Kidney (tissue), 14 donors: ENCODE measurements around the gene TYRP1. TPM values are rescaled to one million over a fixed set of nuclear protein-coding genes. Genes with fewer than 3 reads are reported as not detected.

ENCODE experiments used
- DNase-seq, 5 donors: peaks; one replicate each; pipeline ENCODE4 v3.0.0-alpha.2; 2013 to 2020
- FAIRE-seq: peaks from 2 replicates; lab custom pipeline; 2012; peaks lifted over from hg19 to GRCh38; lab: Jason Lieb, UNC
- H3K27ac ChIP-seq, 2 donors: one replicate each; pipeline ENCODE4 v1.7.0; 2013; ENCODE audit warnings: low read depth in 2 of 2, low read length in 2 of 2, inconsistent platforms in 1 of 2
- H3K27me3 ChIP-seq: one replicate; pipeline ENCODE4 v1.7.1; 2013; ENCODE audit warnings: low read length, inconsistent platforms; ENCODE audit not compliant: control insufficient read depth, insufficient read depth
- H3K36me3 ChIP-seq, 3 donors: one replicate each; pipeline versions ENCODE4 v1.7.0 to v1.7.1; 2013; ENCODE audit warnings: low read length in 3 of 3, control low read depth in 1 of 3, inconsistent platforms in 1 of 3; ENCODE audit not compliant: insufficient read depth in 3 of 3, control insufficient read depth in 2 of 3
- H3K4me1 ChIP-seq, 3 donors: one replicate each; pipeline versions ENCODE4 v1.7.0 to v1.7.1; 2013; ENCODE audit warnings: low read length in 3 of 3, inconsistent platforms in 1 of 3, low read depth in 1 of 3; ENCODE audit not compliant: control insufficient read depth in 2 of 3, insufficient read depth in 2 of 3
- H3K4me3 ChIP-seq, 3 donors: one replicate each; pipeline versions ENCODE4 v1.7.0 to v1.8.1; 2013; ENCODE audit warnings: low read length in 3 of 3, control low read depth in 1 of 3, inconsistent platforms in 1 of 3
- H3K9ac ChIP-seq, 3 donors: one replicate each; pipeline versions ENCODE4 v1.7.0 to v1.7.1; 2013; ENCODE audit warnings: low read length in 3 of 3, control low read depth in 1 of 3, inconsistent platforms in 1 of 3
- H3K9me3 ChIP-seq, 3 donors: one replicate each; pipeline versions ENCODE4 v1.7.0 to v1.7.1; 2013; ENCODE audit warnings: low read length in 3 of 3, control low read depth in 1 of 3, inconsistent platforms in 1 of 3; ENCODE audit not compliant: control insufficient read depth in 2 of 3, insufficient read depth in 1 of 3
- intact Hi-C: fragments of 100-400 bp; cut with DNase I; formaldehyde crosslinking; loops from one replicate; pipeline ENCODE4 v1.11.1; 2022
- polyA plus RNA-seq: library from polyadenylated mRNA; stranded (reverse); fragments of 350-450 nt; fragmentation: Illumina TruSeq; extraction: RNeasy Lipid Tissue Mini Kit (QIAGEN cat#74804); gene quantifications from one replicate; pipeline ENCODE4 v1.2.3, GENCODE V29; 2014; ENCODE audit warnings: low read depth, low replicate concordance; ENCODE audit not compliant: insufficient read depth
- total RNA-seq: library from RNA; stranded (reverse); fragmentation: NEBNext Ultra II Directional; extraction: Animal tissue kit (Norgen Biotek cat#: 25700); gene quantifications from one replicate; pipeline ENCODE4 v1.2.1, GENCODE V29; 2021
- TF ChIP-seq, protein P1 (sequence below): IDR thresholded peaks from 3 replicates; pipeline ENCODE4 v1.5.1; 2012; ENCODE audit warnings: mild to moderate bottlenecking, moderate library complexity, borderline replicate concordance; ENCODE audit not compliant: insufficient read depth; ENCODE audit errors: extremely low read depth
- donor health status: control.
- donor health status: control.
- donor health status: control.
- donor health status: control.
- donor health status: control.
- donor health status: DM: yes; HTN: yes; CAD: no.
- donor health status: Normal renal cell carcinoma (clear cell type).

TYRP1 gene
- total and polyA plus RNA-seq, 2 donors from 2014 or later: 0.41 to 10.0 TPM

- Histone ChIP-seq H3K9me3 (no peaks in the 10 kb centered on the region), H3K4me1 (no peaks in the 10 kb centered on the region), H3K4me3 (peak overlapping the region in 1 of 3 donors; percentile 13), H3K27me3 (no peaks in the 10 kb centered on the region), H3K27ac (no peak overlapping the region), H3K36me3 (no peaks in the 10 kb centered on the region), H3K9ac (no peak overlapping the region)
- TF ChIP-seq, protein P1, sequence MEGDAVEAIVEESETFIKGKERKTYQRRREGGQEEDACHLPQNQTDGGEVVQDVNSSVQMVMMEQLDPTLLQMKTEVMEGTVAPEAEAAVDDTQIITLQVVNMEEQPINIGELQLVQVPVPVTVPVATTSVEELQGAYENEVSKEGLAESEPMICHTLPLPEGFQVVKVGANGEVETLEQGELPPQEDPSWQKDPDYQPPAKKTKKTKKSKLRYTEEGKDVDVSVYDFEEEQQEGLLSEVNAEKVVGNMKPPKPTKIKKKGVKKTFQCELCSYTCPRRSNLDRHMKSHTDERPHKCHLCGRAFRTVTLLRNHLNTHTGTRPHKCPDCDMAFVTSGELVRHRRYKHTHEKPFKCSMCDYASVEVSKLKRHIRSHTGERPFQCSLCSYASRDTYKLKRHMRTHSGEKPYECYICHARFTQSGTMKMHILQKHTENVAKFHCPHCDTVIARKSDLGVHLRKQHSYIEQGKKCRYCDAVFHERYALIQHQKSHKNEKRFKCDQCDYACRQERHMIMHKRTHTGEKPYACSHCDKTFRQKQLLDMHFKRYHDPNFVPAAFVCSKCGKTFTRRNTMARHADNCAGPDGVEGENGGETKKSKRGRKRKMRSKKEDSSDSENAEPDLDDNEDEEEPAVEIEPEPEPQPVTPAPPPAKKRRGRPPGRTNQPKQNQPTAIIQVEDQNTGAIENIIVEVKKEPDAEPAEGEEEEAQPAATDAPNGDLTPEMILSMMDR: no peak
- DNase-seq (no peak), FAIRE-seq (no peak)
- intact Hi-C loops: no loop called here
Observed at GRCh38 chr9:12696931-12697622, 3.9 kb downstream of the TYRP1 start.

DNA sequence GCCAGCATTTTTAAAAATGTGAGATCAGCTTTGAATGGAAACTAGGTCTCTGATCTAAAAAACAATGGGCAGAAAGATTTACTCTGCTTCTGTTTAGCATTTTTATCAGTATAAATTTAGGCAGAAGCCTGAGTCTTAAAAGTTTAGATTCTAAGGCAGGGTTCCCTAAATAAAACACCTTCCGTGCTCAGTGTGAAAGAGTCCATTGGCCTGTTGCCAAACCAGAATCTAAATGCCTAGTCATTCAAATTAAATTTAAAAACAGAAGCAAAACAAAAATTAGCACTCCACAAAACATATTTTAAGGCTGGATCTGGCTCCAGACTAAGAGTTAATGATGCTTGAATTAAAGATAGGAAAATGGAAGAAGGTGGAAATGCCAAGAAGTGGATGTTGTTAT is 4.5 kb downstream of the TYRP1 start:
- DNase-seq (no peak), FAIRE-seq (no peak)
- Histone ChIP-seq H3K27me3 (no peaks in the 10 kb centered on the region), H3K36me3 (no peaks in the 10 kb centered on the region), H3K4me1 (no peaks in the 10 kb centered on the region), H3K9ac (no peak overlapping the region), H3K9me3 (no peaks in the 10 kb centered on the region), H3K4me3 (no peak overlapping the region), H3K27ac (no peak overlapping the region)
- TF ChIP-seq, protein P1: no peak
- intact Hi-C loops: no loop called here

- intact Hi-C loops: no loop called here
- H3K36me3 ChIP-seq: no peaks in the 10 kb centered on the region
- no peak overlapping the region for H3K4me3 ChIP-seq
- TF ChIP-seq, protein P1: no peak
- FAIRE-seq (no peak), DNase-seq (no peak)
- no peaks in the 10 kb centered on the region for H3K9me3 ChIP-seq
- H3K4me1 ChIP-seq: no peaks in the 10 kb centered on the region
- H3K27me3 ChIP-seq: no peaks in the 10 kb centered on the region
- H3K27ac ChIP-seq: no peak overlapping the region
- H3K9ac ChIP-seq: no peak overlapping the region
Observed at GRCh38 chr9:12698266-12698665, 5.1 kb downstream of the TYRP1 start.
